Measurements from ENCODE around the gene TBL1XR1.

- no peak for TF ChIP-seq CTCF (IDR thresholded peaks at IDR 0.05)
- TF ChIP-seq POLR2AphosphoS5 (IDR thresholded peaks at IDR 0.05), result no peak
These were observed 27.1 kb upstream of the TBL1XR1 start for GRCh38 chr3:177224414-177224813.
